Middle frontal gyrus (tissue), 1 donor: ENCODE results near the gene EML4.
"Not testable (repeated sequence)": the region's sequence is repeated elsewhere in the genome, so short reads cannot be mapped to it uniquely, and the experiment has no call there.

Experiments
- DNase-seq: peaks from one replicate; pipeline ENCODE4 v3.0.0-alpha.2; 2015; ENCODE audit warnings: low spot score; ENCODE audit errors: extremely low spot score

Gene EML4

GRCh38 chr2:42249887-42250286, 80.7 kb downstream of the EML4 start:
- DNase-seq: no peak

GRCh38 chr2:42250925-42251324, 81.8 kb downstream of the EML4 start:
- DNase-seq: no peak

- no peak for DNase-seq
These were observed 83.3 kb downstream of the EML4 start for GRCh38 chr2:42252464-42252863.

GRCh38 chr2:42254186-42254895, 85.2 kb downstream of the EML4 start:
- DNase-seq: no peak

- no peak for DNase-seq
These were observed 87.4 kb downstream of the EML4 start for GRCh38 chr2:42256505-42256904.

GRCh38 chr2:42261518-42262195, 92.5 kb downstream of the EML4 start:
- no peak for DNase-seq

- no peak for DNase-seq
These were observed 97.1 kb downstream of the EML4 start for GRCh38 chr2:42266236-42266635.

GRCh38 chr2:42267530-42267929, 98.4 kb downstream of the EML4 start:
- no peak for DNase-seq

- DNase-seq: no peak
These were observed 99.5 kb downstream of the EML4 start for GRCh38 chr2:42268528-42269151.

GRCh38 chr2:42270757-42271156, 101.6 kb downstream of the EML4 start:
- DNase-seq: no peak

GRCh38 chr2:42271246-42271645, 102.1 kb downstream of the EML4 start:
- not testable (repeated sequence) for DNase-seq

GRCh38 chr2:42274863-42275262, 105.7 kb downstream of the EML4 start:
- no peak for DNase-seq

GRCh38 chr2:42281416-42282081, 112.4 kb downstream of the EML4 start:
- no peak for DNase-seq

- no peak for DNase-seq
These were observed 114.9 kb downstream of the EML4 start for GRCh38 chr2:42284019-42284418.

- DNase-seq: no peak
These were observed 117.3 kb downstream of the EML4 start for GRCh38 chr2:42286268-42286946.

GRCh38 chr2:42288811-42289210, 119.7 kb downstream of the EML4 start:
- DNase-seq: no peak

GRCh38 chr2:42289222-42289621, 120.1 kb downstream of the EML4 start:
- DNase-seq: no peak

GRCh38 chr2:42290005-42290404, 120.9 kb downstream of the EML4 start:
- DNase-seq: no peak

GRCh38 chr2:42293019-42293418, 123.9 kb downstream of the EML4 start:
- no peak for DNase-seq

- no peak for DNase-seq
These were observed 127.1 kb downstream of the EML4 start for GRCh38 chr2:42296226-42296625.

- DNase-seq: no peak
These were observed 128.3 kb downstream of the EML4 start for GRCh38 chr2:42297322-42297936.
